A673 (cell line): Measurements from ENCODE around the gene MAP1S. TPM values are rescaled to one million over a fixed set of nuclear protein-coding genes. Genes with fewer than 3 reads are reported as not detected.

Experiments
- BruUV-seq: library from RNA; stranded (reverse); fragments of 400-500 nt; replicated peaks from 2 replicates; lab custom pipeline; 2021; lab: Mats Ljungman, UMichigan
- CTCF ChIA-PET: fragments of 300-600 bp; sonication (Branson Sonifier 250); formaldehyde crosslinking; loops from one replicate; lab custom pipeline; 2022; ENCODE audit warnings: antibody characterized with exemption; lab: Charles Lee
- POLR2A ChIA-PET: fragments of 300-600 bp; sonication (Branson Sonifier 250); formaldehyde crosslinking; loops from one replicate; lab custom pipeline; 2022; ENCODE audit warnings: antibody characterized with exemption; ENCODE audit not compliant: low non-redundant PET; lab: Charles Lee
- DNase-seq: peaks from one replicate; pipeline ENCODE4 v3.0.0-alpha.2; 2015; ENCODE audit warnings: low spot score
- H3K27ac ChIP-seq: fragments of 200-600 bp; sonication (generic); 2 replicates; pipeline ENCODE4 v1.5.1; 2016; ENCODE audit warnings: mixed run types, low read depth, mild to moderate bottlenecking, mixed read lengths, antibody characterized with exemption, low read length; ENCODE audit not compliant: poor library complexity, severe bottlenecking
- H3K27me3 ChIP-seq: fragments of 200-600 bp; sonication (generic); replicated peaks from 2 replicates; pipeline ENCODE4 v1.6.1; 2017; ENCODE audit warnings: mixed run types, low read depth, mild to moderate bottlenecking, mixed read lengths, antibody characterized with exemption, low read length; ENCODE audit not compliant: insufficient read depth, poor library complexity
- H3K36me3 ChIP-seq: fragments of 200-600 bp; sonication (generic); 2 replicates; pipeline ENCODE4 v1.6.1; 2016; ENCODE audit warnings: mixed run types, mild to moderate bottlenecking, mixed read lengths, antibody characterized with exemption, low read length; ENCODE audit not compliant: insufficient read depth, poor library complexity, severe bottlenecking
- H3K4me1 ChIP-seq: fragments of 200-600 bp; sonication (generic); 2 replicates; pipeline ENCODE4 v1.6.1; 2017; ENCODE audit warnings: mixed run types, mild to moderate bottlenecking, mixed read lengths, antibody characterized with exemption, low read length; ENCODE audit not compliant: insufficient read depth, poor library complexity, severe bottlenecking
- H3K4me3 ChIP-seq: fragments of 200-600 bp; sonication (generic); 2 replicates; pipeline ENCODE4 v1.5.1; 2016; ENCODE audit warnings: low read depth, mixed run types, mild to moderate bottlenecking, mixed read lengths, low read length; ENCODE audit not compliant: poor library complexity, severe bottlenecking
- H3K9me3 ChIP-seq: fragments of 200-600 bp; sonication (generic); 2 replicates; pipeline ENCODE4 v1.6.1; 2016; ENCODE audit warnings: mixed run types, low read depth, mild to moderate bottlenecking, mixed read lengths, antibody characterized with exemption, low read length; ENCODE audit not compliant: poor library complexity, severe bottlenecking
- CTCF ChIP-seq: fragments of 300-800, 200-600 bp; sonication (generic); conservative IDR thresholded peaks from 2 replicates; pipeline ENCODE4 v1.5.1; 2017; ENCODE audit warnings: low read depth, mild to moderate bottlenecking, antibody characterized with exemption, low read length, moderate library complexity, mixed read lengths
- EZH2 ChIP-seq: fragments of 200-600 bp; sonication (generic); IDR thresholded peaks from 2 replicates; pipeline ENCODE4 v1.6.1; 2017; ENCODE audit warnings: borderline replicate concordance, low read depth, mild to moderate bottlenecking, mixed read lengths, antibody characterized with exemption, low read length; ENCODE audit not compliant: poor library complexity, severe bottlenecking
- intact Hi-C: fragments of 100-400 bp; cut with micrococcal nuclease; formaldehyde crosslinking; loops from one replicate; pipeline ENCODE4 v1.10.0; 2022; ENCODE audit not compliant: unreplicated experiment
- total RNA-seq: library from RNA; stranded (reverse); gene quantifications from 2 replicates; pipeline ENCODE4 v1.2.3, GENCODE V29; 2021

The MAP1S gene
- total RNA-seq, 1 experiment from 2014 or later = 87.3 TPM

- H3K36me3 ChIP-seq = peaks cover 10% of the 10 kb centered on the region
- intact Hi-C loops = no loop called here
- peak; percentile 79 for DNase-seq
- H3K27ac ChIP-seq = peak overlapping the region; percentile 47
- no peak overlapping the region for H3K4me3 ChIP-seq
- H3K4me1 ChIP-seq = peaks cover 12% of the 10 kb centered on the region
- H3K9me3 ChIP-seq = no peaks in the 10 kb centered on the region
- TF ChIP-seq CTCF (no peak), EZH2 (no peak)
- ChIA-PET CTCF (interaction anchor here (0.7 kb wide), 1 partner anchor 242 kb away, joined by 3 read pairs; no protein-coding TSS in a partner anchor), POLR2A (no interaction called here)
- no TSS peak for BruUV-seq
- no peaks in the 10 kb centered on the region for H3K27me3 ChIP-seq
Observed at GRCh38 chr19:17739121-17739875, 20.0 kb downstream of the MAP1S start.

- Histone ChIP-seq H3K27me3 (no peaks in the 10 kb centered on the region), H3K4me3 (no peak overlapping the region), H3K4me1 (peaks cover 12% of the 10 kb centered on the region), H3K36me3 (no peaks in the 10 kb centered on the region), H3K27ac (no peak overlapping the region), H3K9me3 (no peaks in the 10 kb centered on the region)
- CTCF ChIA-PET = no interaction called here
- no peak for TF ChIP-seq EZH2
- TF ChIP-seq CTCF = no peak
- no peak for DNase-seq
- POLR2A ChIA-PET = no interaction called here
- no TSS peak for BruUV-seq
- intact Hi-C loops = no loop called here
Observed at GRCh38 chr19:17741456-17741855, 22.2 kb downstream of the MAP1S start.

- Histone ChIP-seq H3K9me3 (no peaks in the 10 kb centered on the region), H3K27me3 (no peaks in the 10 kb centered on the region), H3K4me3 (no peak overlapping the region), H3K36me3 (no peaks in the 10 kb centered on the region), H3K27ac (no peak overlapping the region), H3K4me1 (peaks cover 9% of the 10 kb centered on the region)
- no TSS peak for BruUV-seq
- intact Hi-C loops = no loop called here
- POLR2A ChIA-PET = no interaction called here
- no peak for TF ChIP-seq CTCF
- no peak for TF ChIP-seq EZH2
- CTCF ChIA-PET = no interaction called here
- DNase-seq = no peak
Observed at GRCh38 chr19:17743874-17744580, 24.7 kb downstream of the MAP1S start.
